Neuron (in vitro differentiated cells): ENCODE measurements around the gene RCOR1.
"Not testable (repeated sequence)": the region's sequence is repeated elsewhere in the genome, so short reads cannot be mapped to it uniquely, and the experiment has no call there.

Source experiments
- H2AFZ ChIP-seq: one replicate; pipeline ENCODE4 v1.6.1; 2013; ENCODE audit warnings: low read depth, mild to moderate bottlenecking, inconsistent platforms, low read length, moderate library complexity
- H3K27me3 ChIP-seq: one replicate; pipeline ENCODE4 v1.6.1; 2013; ENCODE audit warnings: low read length; ENCODE audit not compliant: insufficient read depth
- H3K36me3 ChIP-seq: one replicate; pipeline ENCODE4 v1.6.1; 2013; ENCODE audit warnings: low read length; ENCODE audit not compliant: insufficient read depth
- H3K4me1 ChIP-seq: one replicate; pipeline ENCODE4 v1.6.1; 2013; ENCODE audit warnings: low read length; ENCODE audit not compliant: insufficient read depth
- H3K4me3 ChIP-seq: 2 replicates; pipeline ENCODE4 v1.5.1; 2013; ENCODE audit warnings: mild to moderate bottlenecking, low read length, moderate library complexity
- H3K9me3 ChIP-seq: one replicate; pipeline ENCODE4 v1.6.1; 2013; ENCODE audit warnings: low read length

RCOR1 gene

DNA sequence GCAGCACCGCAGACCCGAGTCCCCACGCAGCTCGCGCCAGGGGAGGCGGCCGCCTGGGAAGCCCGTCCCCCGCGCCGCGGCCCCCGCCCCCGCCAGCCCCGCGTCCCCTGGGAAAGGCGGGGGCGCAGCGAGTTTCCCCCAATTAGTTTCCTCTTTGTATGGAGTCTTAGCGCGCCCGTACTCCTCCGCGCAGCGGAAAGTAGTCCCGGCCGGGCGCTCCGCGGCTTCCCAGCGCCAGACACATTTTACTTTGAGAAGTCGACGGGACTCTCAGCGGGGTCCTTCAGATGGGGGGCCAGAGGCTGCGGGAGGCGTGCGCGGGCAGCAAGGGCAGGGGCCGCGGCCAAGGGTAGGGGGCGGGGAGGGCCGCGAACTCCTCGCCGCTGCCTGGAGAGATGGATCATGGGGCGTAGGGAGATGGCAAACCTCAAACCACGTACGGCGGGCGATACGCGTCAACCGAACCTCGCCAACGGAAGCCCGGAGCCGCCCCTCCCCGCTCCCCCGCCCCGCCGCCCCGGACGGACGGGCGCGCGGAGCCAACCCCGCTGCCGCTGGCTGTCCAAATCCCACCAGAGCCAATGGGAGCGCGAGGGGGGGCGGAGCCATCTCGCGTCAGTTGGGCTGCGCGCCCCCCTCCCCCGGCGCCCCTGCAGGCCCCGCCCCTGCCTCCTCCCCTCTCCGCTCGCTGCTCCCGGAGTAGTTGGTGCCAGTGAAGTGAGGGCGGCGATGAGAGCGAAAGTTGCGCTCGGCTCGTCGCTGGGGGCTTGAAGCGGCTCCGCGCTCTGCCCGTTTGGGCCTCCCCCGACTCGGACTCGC is at the start of gene RCOR1:
TSS of gene RCOR1 (plus strand) at position 706 of the 819 bp plus-strand sequence. CDS start 238 bp downstream, outside the sequence.
- no peaks in the 10 kb centered on the region for H3K36me3 ChIP-seq
- H3K4me3 ChIP-seq = peak within 1 kb of the TSS; percentile 96
- peak within 1 kb of the TSS; percentile 88 for H2AFZ ChIP-seq

DNA sequence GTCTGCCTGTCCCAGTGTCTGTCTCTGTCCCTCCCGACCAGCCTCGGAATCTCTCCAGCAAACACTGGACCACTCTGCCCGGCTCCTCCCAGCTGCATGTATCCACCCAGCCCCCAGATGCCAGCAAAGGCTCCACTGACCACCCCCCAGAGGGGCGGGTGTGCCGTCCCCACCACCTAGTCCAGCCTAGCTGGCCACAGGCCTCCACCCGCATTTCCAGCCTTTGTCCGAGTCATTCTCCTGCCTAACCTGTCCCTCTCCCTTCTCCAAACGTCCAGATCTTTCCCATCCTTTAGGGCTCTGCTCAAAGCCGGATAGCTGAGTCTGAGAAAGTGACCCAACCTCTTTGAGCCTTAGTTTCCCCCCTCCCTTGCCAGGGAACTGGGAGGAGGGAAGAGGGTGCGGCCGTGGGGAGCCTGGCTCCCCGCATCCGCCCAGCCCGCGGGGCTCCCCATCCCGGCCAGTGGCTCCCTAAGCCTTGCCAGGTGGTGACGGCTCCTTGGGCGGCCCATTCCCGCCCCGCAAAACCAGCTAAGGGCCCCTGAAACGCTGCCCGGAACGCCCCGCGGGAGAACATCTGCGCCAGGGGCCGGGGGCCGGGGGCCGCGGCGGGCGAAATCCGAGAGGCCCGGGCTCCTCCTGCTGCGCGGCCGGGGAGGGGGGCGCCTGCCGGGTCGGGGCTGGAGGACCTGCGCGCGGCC is 48.3 kb upstream of the RCOR1 start:
- H3K9me3 ChIP-seq = no peaks in the 10 kb centered on the region
- H3K4me3 ChIP-seq = no peak overlapping the region
- no peak overlapping the region for H2AFZ ChIP-seq
- peaks cover 29% of the 10 kb centered on the region for H3K27me3 ChIP-seq
- peaks cover 4% of the 10 kb centered on the region for H3K4me1 ChIP-seq
- no peaks in the 10 kb centered on the region for H3K36me3 ChIP-seq

More for the DNA sequence above, at the start of gene RCOR1:
- H3K4me1 ChIP-seq = peaks cover 23% of the 10 kb centered on the region
- H3K9me3 ChIP-seq = no peaks in the 10 kb centered on the region
- H3K27me3 ChIP-seq = no peaks in the 10 kb centered on the region

DNA sequence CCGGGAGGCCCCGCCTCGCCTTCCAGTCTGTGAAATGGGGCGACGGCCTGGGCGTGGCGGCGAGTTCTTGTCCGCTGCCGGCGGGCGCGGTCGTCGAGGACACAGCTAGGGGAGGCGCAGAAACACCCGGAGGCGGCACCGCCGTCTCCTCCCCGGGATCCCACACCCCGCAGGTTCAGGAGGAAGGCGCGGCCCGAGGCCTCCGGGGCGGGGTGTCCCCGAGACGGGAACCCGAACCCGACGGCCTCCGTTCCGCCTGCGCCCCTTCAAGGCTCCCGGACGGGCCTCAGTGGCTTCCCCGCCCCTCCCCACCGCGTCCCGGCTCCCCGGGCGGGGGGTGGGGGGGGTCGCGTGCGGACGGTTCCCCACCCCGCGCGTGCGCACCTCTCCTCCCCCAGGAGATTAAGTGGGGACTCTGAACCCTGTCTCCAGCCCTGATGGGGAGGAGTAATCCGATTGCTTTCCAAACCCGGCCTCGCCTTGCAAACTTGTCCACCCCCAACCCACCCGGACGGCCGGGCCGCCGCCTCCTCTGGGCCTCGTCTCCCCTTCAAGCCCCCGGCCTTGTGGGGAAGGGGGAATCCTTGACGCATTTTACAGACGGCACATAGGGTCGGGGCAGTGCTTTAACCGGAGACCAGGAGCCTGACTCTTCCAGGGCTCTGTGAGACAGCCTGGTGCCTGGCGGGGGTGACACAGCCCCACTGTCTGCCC is 47.5 kb upstream of the RCOR1 start:
- Histone ChIP-seq H3K27me3 (peaks cover 29% of the 10 kb centered on the region), H3K36me3 (no peaks in the 10 kb centered on the region), H3K4me1 (peaks cover 4% of the 10 kb centered on the region), H3K4me3 (no peak overlapping the region), H3K9me3 (no peaks in the 10 kb centered on the region), H2AFZ (no peak overlapping the region)

- Histone ChIP-seq H3K9me3 (no peaks in the 10 kb centered on the region), H3K4me3 (no peak overlapping the region), H3K36me3 (no peaks in the 10 kb centered on the region), H2AFZ (peak overlapping the region; percentile 23), H3K27me3 (peaks cover 29% of the 10 kb centered on the region), H3K4me1 (peaks cover 4% of the 10 kb centered on the region)
Observed at GRCh38 chr14:102545461-102546265, 46.8 kb upstream of the RCOR1 start.

GRCh38 chr14:102548616-102549240 is 43.7 kb upstream of the RCOR1 start:
- Histone ChIP-seq H3K4me3 (no peak overlapping the region), H3K27me3 (peaks cover 22% of the 10 kb centered on the region), H3K4me1 (peaks cover 4% of the 10 kb centered on the region), H2AFZ (no peak overlapping the region), H3K36me3 (no peaks in the 10 kb centered on the region), H3K9me3 (no peaks in the 10 kb centered on the region)

GRCh38 chr14:102550927-102551401 is 41.5 kb upstream of the RCOR1 start:
- H3K4me3 ChIP-seq, H2AFZ ChIP-seq, H3K9me3 ChIP-seq, H3K4me1 ChIP-seq, H3K27me3 ChIP-seq, H3K36me3 ChIP-seq: not testable (repeated sequence)

GRCh38 chr14:102551995-102552705 is 40.3 kb upstream of the RCOR1 start:
- Histone ChIP-seq H3K27me3 (peaks cover 17% of the 10 kb centered on the region), H3K36me3 (no peaks in the 10 kb centered on the region), H2AFZ (no peak overlapping the region), H3K4me3 (no peak overlapping the region), H3K4me1 (no peaks in the 10 kb centered on the region), H3K9me3 (no peaks in the 10 kb centered on the region)

- no peaks in the 10 kb centered on the region for H3K9me3 ChIP-seq
- H3K36me3 ChIP-seq = no peaks in the 10 kb centered on the region
- peaks cover 13% of the 10 kb centered on the region for H3K27me3 ChIP-seq
- peak overlapping the region; percentile 32 for H3K4me3 ChIP-seq
- H2AFZ ChIP-seq = peak overlapping the region; percentile 65
- no peaks in the 10 kb centered on the region for H3K4me1 ChIP-seq
Observed at GRCh38 chr14:102554821-102555819, 37.3 kb upstream of the RCOR1 start.

DNA sequence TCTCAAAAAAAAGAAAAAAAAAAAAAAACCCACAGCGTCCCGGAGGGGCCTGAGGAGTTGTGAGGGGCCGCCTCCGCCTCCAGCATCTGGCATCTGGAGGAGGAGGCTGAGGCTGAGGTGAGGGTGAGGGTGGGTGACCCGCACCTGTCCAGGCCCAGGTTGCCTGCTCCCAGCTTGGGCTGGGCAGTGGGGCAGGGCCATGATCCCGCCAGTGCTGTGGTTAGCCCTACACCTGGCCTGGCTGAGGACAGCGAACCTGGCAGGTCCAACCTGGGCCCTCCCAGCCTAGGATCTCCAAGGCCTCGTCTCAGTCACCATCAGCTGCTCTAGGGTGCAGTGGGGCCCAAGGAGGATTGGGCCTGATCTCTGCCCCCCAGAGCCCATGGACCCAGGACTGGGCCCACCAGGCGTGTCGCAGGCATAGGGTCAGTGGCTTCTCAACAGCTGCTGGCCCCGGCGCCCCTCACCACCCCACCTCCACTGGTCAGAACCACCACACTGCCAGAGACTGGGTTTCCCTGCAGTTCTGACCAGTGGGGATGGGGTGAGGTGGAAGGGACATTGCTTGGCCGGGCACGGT is 36.3 kb upstream of the RCOR1 start:
- no peak overlapping the region for H3K4me3 ChIP-seq
- H3K4me1 ChIP-seq = no peaks in the 10 kb centered on the region
- H3K27me3 ChIP-seq = peaks cover 13% of the 10 kb centered on the region
- H3K36me3 ChIP-seq = no peaks in the 10 kb centered on the region
- no peak overlapping the region for H2AFZ ChIP-seq
- no peaks in the 10 kb centered on the region for H3K9me3 ChIP-seq

DNA sequence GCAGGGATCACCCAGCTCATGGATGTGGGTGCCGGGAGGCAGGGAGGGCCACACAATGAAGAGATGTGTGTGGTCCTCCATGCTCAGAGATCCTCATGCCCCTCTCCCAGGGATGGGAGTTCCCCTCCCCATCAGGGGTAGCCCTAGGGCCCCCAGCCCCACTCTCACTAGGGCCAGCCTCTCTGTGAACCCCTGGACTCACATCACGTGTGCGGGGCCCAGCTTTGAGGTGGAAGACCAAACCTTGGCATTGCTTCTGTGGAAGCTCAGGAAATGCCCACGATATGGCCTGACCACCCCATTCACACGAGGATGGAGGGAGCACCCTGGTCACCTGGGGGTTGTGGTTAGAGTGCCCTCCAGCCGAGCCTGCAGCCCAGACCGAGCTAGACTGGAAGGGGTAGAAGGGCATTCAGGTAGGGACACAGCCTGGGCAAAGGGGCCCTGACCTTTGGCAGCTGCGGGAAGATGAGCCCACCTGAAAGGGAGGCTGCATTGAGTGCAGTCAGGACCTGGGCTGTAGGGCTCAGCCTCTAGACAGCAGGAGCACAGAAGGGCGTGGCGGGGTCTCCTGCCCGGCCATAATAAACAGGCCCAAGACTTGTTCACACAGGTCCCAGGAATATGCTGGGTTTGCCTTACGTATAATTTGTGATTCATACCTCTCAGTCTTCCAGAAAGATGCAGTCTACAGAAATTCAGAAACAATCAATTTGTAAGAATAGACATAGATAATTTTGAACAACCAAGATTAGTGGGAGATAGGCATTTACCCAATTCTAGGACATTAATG is 34.8 kb upstream of the RCOR1 start:
- no peak overlapping the region for H3K4me3 ChIP-seq
- H3K27me3 ChIP-seq = peaks cover 13% of the 10 kb centered on the region
- H3K4me1 ChIP-seq = no peaks in the 10 kb centered on the region
- no peaks in the 10 kb centered on the region for H3K36me3 ChIP-seq
- H3K9me3 ChIP-seq = no peaks in the 10 kb centered on the region
- H2AFZ ChIP-seq = no peak overlapping the region
